ENCODE results near the gene GRID1. TPM values are rescaled to one million over a fixed set of nuclear protein-coding genes. Genes with fewer than 3 reads are reported as not detected.

GRID1 gene
- total and polyA plus RNA-seq, 9 of the 15 experiments (the other 6 are each of a cell fraction or from before 2014, with no cell fraction given), result 0.01 to 7.2 (median 1.2) TPM

DNA sequence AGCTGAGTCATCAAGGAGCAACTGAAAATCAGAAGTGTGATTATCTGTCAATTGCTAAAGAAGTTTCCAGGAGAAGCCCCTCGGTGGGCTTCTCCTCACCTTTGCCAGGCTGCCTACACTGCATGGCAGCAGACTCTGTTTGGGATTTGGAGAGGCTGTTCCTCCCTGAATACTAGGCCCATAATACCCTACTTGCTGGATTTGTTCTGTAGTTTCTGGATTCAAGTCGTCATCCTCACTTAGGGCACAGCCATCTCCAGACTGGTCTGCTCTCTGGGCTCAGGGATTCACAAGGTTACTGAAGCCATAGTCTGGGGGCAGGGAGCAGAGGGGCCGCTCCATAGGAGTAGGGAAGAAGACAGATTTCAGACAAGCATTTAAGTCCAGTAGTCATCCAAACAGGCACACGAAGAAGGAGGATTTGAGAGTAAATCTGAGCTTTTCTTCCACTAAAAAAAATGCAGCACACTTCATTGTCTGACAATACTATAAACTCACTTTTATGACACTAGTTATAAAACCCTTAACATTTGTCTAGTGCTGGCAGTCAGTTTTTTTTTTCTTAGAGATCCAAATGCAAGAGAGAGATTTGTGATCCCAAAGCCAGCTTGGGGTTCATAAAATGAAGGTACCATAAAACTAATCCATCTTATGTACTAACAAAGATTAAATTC is 723.3 kb downstream of the GRID1 start:
- H4K20me1 ChIP-seq (replicated peaks; ENCODE audit: control insufficient read depth, insufficient read depth, low read length), result no peaks in the 10 kb centered on the region
- no peak for ATAC-seq

More for the DNA sequence above, 723.3 kb downstream of the GRID1 start:
- FAIRE-seq (no peak), DNase-seq (ENCODE audit: extremely low read depth in 1 of 4, low spot score in 3 of 4) (no peak)
- CTCF ChIA-PET (ENCODE audit: low intra/inter-chr PET ratio), result no interaction called here
- Histone ChIP-seq H3K9ac (ENCODE audit: insufficient read depth in 1 of 2, low read depth in 2 of 2, low read length in 2 of 2) (no peak overlapping the region), H3K4me3 (no peak overlapping the region), H3K9me3 (replicated peaks; ENCODE audit: control insufficient read depth, insufficient read depth, low read depth, low read length) (no peaks in the 10 kb centered on the region), H3K79me2 (ENCODE audit: control insufficient read depth, insufficient read depth, low read length) (no peaks in the 10 kb centered on the region), H3K9me1 (ENCODE audit: control insufficient read depth, insufficient read depth, low read length) (no peaks in the 10 kb centered on the region), H3K4me2 (ENCODE audit: insufficient read depth, low read length) (no peak overlapping the region), H2AFZ (ENCODE audit: low read depth, low read length) (no peak overlapping the region), H3K27ac (ENCODE audit: extremely low read depth, low read depth, low read length) (no peak overlapping the region), H3K36me3 (ENCODE audit: control insufficient read depth, insufficient read depth, low read length) (no peaks in the 10 kb centered on the region; the same call in 2 of the 3 replicates), H3K27me3 (ENCODE audit: control insufficient read depth in 2 of 2, insufficient read depth in 2 of 2, low read length in 2 of 2) (no peaks in the 10 kb centered on the region), H3K4me1 (replicated peaks in 1 of 2; ENCODE audit: control insufficient read depth in 2 of 2, insufficient read depth in 2 of 2, low read length in 2 of 2) (no peaks in the 10 kb centered on the region)
- POLR2A ChIA-PET, result interaction anchor here (0.6 kb wide), 1 partner anchor 1597 kb away, joined by 3 read pairs; no protein-coding TSS in a partner anchor
- WGBS (ENCODE audit: insufficient coverage, low coverage, missing lambda C conversion rate), result 14% methylated on average over 4 of the region's 4 CpGs
- intact Hi-C loops (cut with micrococcal nuclease) (no loop called here), in situ Hi-C loops (cut with MboI) (no loop called here)
- BruUV-seq (replicated peaks), result no TSS peak
- no peak for TF ChIP-seq FIP1L1 (IDR thresholded peaks at IDR 0.05; ENCODE audit: low read depth, low read length, poor library complexity, severe bottlenecking)
- TF ChIP-seq, protein P1, sequence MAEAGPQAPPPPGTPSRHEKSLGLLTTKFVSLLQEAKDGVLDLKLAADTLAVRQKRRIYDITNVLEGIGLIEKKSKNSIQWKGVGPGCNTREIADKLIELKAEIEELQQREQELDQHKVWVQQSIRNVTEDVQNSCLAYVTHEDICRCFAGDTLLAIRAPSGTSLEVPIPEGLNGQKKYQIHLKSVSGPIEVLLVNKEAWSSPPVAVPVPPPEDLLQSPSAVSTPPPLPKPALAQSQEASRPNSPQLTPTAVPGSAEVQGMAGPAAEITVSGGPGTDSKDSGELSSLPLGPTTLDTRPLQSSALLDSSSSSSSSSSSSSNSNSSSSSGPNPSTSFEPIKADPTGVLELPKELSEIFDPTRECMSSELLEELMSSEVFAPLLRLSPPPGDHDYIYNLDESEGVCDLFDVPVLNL (CRISPR knock-in tag; IDR thresholded peaks at IDR 0.05; ENCODE audit: low read depth), result no peak
- no peak for TF ChIP-seq POLR2G (IDR thresholded peaks at IDR 0.05; ENCODE audit: low read depth, low read length)
- no peak for TF ChIP-seq RBM25 (IDR thresholded peaks at IDR 0.05; ENCODE audit: low read depth, low read length, severe bottlenecking)
- no peak for TF ChIP-seq ZNF431 (CRISPR knock-in tag; IDR thresholded peaks at IDR 0.05)
- TF ChIP-seq TAF7 (tag; IDR thresholded peaks at IDR 0.05), result no peak
- TF ChIP-seq, protein P2, sequence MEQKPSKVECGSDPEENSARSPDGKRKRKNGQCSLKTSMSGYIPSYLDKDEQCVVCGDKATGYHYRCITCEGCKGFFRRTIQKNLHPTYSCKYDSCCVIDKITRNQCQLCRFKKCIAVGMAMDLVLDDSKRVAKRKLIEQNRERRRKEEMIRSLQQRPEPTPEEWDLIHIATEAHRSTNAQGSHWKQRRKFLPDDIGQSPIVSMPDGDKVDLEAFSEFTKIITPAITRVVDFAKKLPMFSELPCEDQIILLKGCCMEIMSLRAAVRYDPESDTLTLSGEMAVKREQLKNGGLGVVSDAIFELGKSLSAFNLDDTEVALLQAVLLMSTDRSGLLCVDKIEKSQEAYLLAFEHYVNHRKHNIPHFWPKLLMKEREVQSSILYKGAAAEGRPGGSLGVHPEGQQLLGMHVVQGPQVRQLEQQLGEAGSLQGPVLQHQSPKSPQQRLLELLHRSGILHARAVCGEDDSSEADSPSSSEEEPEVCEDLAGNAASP (IDR thresholded peaks at IDR 0.05), result no peak
- no peak for TF ChIP-seq ZNF24 (IDR thresholded peaks at IDR 0.05)
- TF ChIP-seq KLF10 (CRISPR knock-in tag; IDR thresholded peaks at IDR 0.05), result no peak
- no peak for TF ChIP-seq TAF9B (IDR thresholded peaks at IDR 0.05; ENCODE audit: partially characterized antibody)
- TF ChIP-seq GABPA (tag; conservative IDR thresholded peaks at IDR 0.05; ENCODE audit: low read depth), result no peak
- TF ChIP-seq PHF20 (IDR thresholded peaks at IDR 0.05; ENCODE audit: partially characterized antibody), result no peak
- no peak for TF ChIP-seq STAT5A (IDR thresholded peaks at IDR 0.05; ENCODE audit: borderline replicate concordance, low read length)
